Right lobe of liver (tissue), 6 donors: Measurements from ENCODE around the gene SH2B3. TPM values are rescaled to one million over a fixed set of nuclear protein-coding genes. Genes with fewer than 3 reads are reported as not detected.
"Not testable (repeated sequence)": the region's sequence is repeated elsewhere in the genome, so short reads cannot be mapped to it uniquely, and the experiment has no call there.

Experiments used
- ATAC-seq, 4 donors: fragments of 200-7000 bp; cut with Tn5 transposase; one replicate each; pipeline ENCODE4 v1.9.1; 2020; ENCODE audit warnings: mild to moderate bottlenecking in 4 of 4, moderate library complexity in 4 of 4
- DNase-seq, 3 donors: peaks; one replicate each; pipeline ENCODE4 v3.0.0-alpha.2; 2020
- H3K27ac ChIP-seq, 3 donors: fragments of 200-600 bp; one replicate each; pipeline ENCODE4 v1.8.0; 2022
- H3K27me3 ChIP-seq, 2 donors: fragments of 200-600 bp; one replicate each; pipeline ENCODE4 v1.8.0; 2022
- H3K36me3 ChIP-seq, 4 donors: fragments of 200-600 bp; sonication (generic) in 1 of 4; one replicate each; pipeline versions ENCODE4 v1.5.1 to v1.8.0; 2017 to 2022; ENCODE audit warnings: control low read depth in 1 of 4
- H3K4me1 ChIP-seq, 4 donors: fragments of 200-600 bp; sonication (generic) in 1 of 4; one replicate each; pipeline versions ENCODE4 v1.5.1 to v1.8.0; 2017 to 2022; ENCODE audit warnings: control low read depth in 1 of 4
- H3K4me3 ChIP-seq, 3 donors: fragments of 200-600 bp; one replicate each; pipeline ENCODE4 v1.8.0; 2022
- H3K9me3 ChIP-seq, 4 donors: fragments of 200-600 bp; sonication (generic) in 1 of 4; one replicate each; pipeline versions ENCODE4 v1.5.1 to v1.8.0; 2017 to 2022; ENCODE audit warnings: control low read depth in 1 of 4
- POLR2A ChIP-seq: fragments of 450-650 bp; IDR thresholded peaks from one replicate; pipeline ENCODE4 v1.6.1; 2017; ENCODE audit warnings: antibody characterized with exemption, mild to moderate bottlenecking
- WGBS: methylation state at CpG from one replicate; pipeline ENCODE4 v1.1.6; 2018; ENCODE audit warnings: low coverage, low lambda C conversion rate; ENCODE audit not compliant: insufficient coverage; ENCODE audit errors: missing lambda C conversion rate; 5-methylcytosine and 5-hydroxymethylcytosine counted together
- intact Hi-C, 2 donors: fragments of 100-400 bp; cut with DNase I; formaldehyde crosslinking; loops; one replicate each; pipeline versions ENCODE4 v1.11.2 to v1.14.1; 2022
- total RNA-seq, 6 experiments: library from RNA; depleted of rRNA in 2 of 6; stranded (reverse); fragments of >200 nt in 2 of 6; fragmentation: NEBNext Ultra II Directional in 3 of 6; extraction: Animal tissue kit (Norgen Biotek cat#: 25700) in 3 of 6; gene quantifications; one replicate each; pipeline versions ENCODE4 v1.1.0 to v1.2.4, GENCODE V29; 2016 to 2023
- TF ChIP-seq, protein P1 (sequence below), 4 donors: fragments of 200-600 bp in 3 of 4; fragments of 450-650 bp in 1 of 4; IDR thresholded peaks; one replicate each; pipeline versions ENCODE4 v1.5.1 to v1.8.0; 2016 to 2022; ENCODE audit warnings: antibody characterized with exemption in 4 of 4, mild to moderate bottlenecking in 2 of 4
- donor health status: DM: no; HTN: yes; CAD: no.
- donor health status: DM: no; HTN: no; CAD: no.
- donor health status: DM: no; HTN: no; CAD: no.
- donor health status: DM: no; HTN: yes; CAD: no.
- donor health status: DM: no; HTN: yes; CAD: no.

SH2B3 gene
- total RNA-seq, 6 experiments from 2014 or later, result 6.7 to 43.5 (median 17.0) TPM

GRCh38 chr12:111368788-111369495 lies 36.8 kb upstream of the SH2B3 start, which contains the start of gene PHETA1:
Gene PHETA1 (minus strand): TSS chr12:111369095. CDS start chr12:111363427, 5,668 bp downstream.
- no peaks in the 10 kb centered on the region for H3K36me3 ChIP-seq
- H3K27ac ChIP-seq, result peak within 1 kb of the TSS; percentile 28 to 58 (median 55)
- WGBS, result 0% methylated on average over 25 of the region's 72 CpGs
- DNase-seq (peak; percentile 95 to 97 (median 96)), ATAC-seq (peak; percentile 86 to 93 (median 88))
- H3K4me3 ChIP-seq, result peak within 1 kb of the TSS; percentile 82 to 90 (median 85)
- TF ChIP-seq, protein P1, sequence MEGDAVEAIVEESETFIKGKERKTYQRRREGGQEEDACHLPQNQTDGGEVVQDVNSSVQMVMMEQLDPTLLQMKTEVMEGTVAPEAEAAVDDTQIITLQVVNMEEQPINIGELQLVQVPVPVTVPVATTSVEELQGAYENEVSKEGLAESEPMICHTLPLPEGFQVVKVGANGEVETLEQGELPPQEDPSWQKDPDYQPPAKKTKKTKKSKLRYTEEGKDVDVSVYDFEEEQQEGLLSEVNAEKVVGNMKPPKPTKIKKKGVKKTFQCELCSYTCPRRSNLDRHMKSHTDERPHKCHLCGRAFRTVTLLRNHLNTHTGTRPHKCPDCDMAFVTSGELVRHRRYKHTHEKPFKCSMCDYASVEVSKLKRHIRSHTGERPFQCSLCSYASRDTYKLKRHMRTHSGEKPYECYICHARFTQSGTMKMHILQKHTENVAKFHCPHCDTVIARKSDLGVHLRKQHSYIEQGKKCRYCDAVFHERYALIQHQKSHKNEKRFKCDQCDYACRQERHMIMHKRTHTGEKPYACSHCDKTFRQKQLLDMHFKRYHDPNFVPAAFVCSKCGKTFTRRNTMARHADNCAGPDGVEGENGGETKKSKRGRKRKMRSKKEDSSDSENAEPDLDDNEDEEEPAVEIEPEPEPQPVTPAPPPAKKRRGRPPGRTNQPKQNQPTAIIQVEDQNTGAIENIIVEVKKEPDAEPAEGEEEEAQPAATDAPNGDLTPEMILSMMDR (IDR thresholded peaks at IDR 0.05), result peak in 2 of 4 donors; percentile 18 to 24
- TF ChIP-seq POLR2A, result peak; percentile 91
- intact Hi-C loops, result no loop called here
- no peaks in the 10 kb centered on the region for H3K27me3 ChIP-seq
- no peaks in the 10 kb centered on the region for H3K9me3 ChIP-seq
- H3K4me1 ChIP-seq, result peaks cover 0 to 23% (median 9%) of the 10 kb centered on the region in 4 donors

DNA sequence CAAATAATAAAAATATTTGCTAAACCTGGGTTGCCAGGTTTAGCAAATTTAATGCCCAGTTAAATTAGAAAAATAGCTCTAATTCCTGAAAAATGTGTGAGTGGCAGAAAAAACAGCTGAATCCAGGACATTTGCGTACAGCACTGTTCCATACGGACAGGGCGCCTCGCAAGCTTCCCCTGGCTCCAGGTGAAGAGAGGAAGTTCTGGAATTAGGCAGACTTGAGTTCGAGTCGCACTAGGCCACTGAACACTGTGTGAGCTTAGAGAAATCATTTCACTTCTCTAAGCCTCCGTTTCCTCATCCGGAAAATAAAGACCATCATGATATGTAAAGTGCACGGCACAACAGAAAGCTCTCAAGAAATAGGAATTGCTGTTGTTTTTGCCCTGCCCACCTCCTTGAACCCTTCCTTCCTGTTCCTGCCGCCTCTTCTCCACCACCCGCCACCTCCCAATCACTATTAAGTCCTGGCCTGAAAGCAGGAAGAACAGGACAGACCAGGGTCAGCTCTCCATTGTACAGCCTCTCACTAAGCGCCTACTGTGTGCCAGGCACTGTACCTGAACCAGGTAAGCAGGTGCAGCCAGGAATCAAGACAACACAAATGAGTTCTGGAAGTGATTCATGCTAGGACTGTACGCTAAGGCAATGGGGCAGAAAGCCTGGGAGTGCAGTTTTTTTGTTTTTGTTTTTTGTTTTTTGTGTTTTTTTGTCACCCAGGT lies 36.1 kb upstream of the SH2B3 start:
- no peak for ATAC-seq
- 56% methylated on average over 12 of the region's 13 CpGs for WGBS
- no peaks in the 10 kb centered on the region for H3K36me3 ChIP-seq
- TF ChIP-seq, protein P1 (IDR thresholded peaks at IDR 0.05), result no peak
- no peak for TF ChIP-seq POLR2A
- DNase-seq, result no peak
- H3K4me3 ChIP-seq, result peak overlapping the region; percentile 82 to 90 (median 85)
- peaks cover 0 to 17% (median 9%) of the 10 kb centered on the region in 4 donors for H3K4me1 ChIP-seq
- intact Hi-C loops, result no loop called here
- H3K27me3 ChIP-seq, result no peaks in the 10 kb centered on the region
- no peaks in the 10 kb centered on the region for H3K9me3 ChIP-seq
- peak overlapping the region in 1 of 3 donors; percentile 47 for H3K27ac ChIP-seq

GRCh38 chr12:111373231-111373630 lies 32.5 kb upstream of the SH2B3 start:
- DNase-seq, intact Hi-C loops: not testable (repeated sequence)
- 83% methylated on average over 1 of the region's 1 CpG for WGBS

GRCh38 chr12:111377440-111377839 lies 28.3 kb upstream of the SH2B3 start:
- Histone ChIP-seq H3K27ac (no peak overlapping the region), H3K27me3 (no peaks in the 10 kb centered on the region), H3K4me1 (no peaks in the 10 kb centered on the region), H3K9me3 (no peaks in the 10 kb centered on the region), H3K4me3 (no peak overlapping the region), H3K36me3 (no peaks in the 10 kb centered on the region)
- TF ChIP-seq, protein P1 (IDR thresholded peaks at IDR 0.05), result no peak
- TF ChIP-seq POLR2A, result no peak
- no peak for ATAC-seq
- intact Hi-C loops, result no loop called here
- no peak for DNase-seq
- 100% methylated on average over 1 of the region's 3 CpGs for WGBS

More at GRCh38 chr12:111373231-111373630, 32.5 kb upstream of the SH2B3 start:
- H3K36me3 ChIP-seq, H3K9me3 ChIP-seq, H3K27ac ChIP-seq, H3K4me1 ChIP-seq, H3K27me3 ChIP-seq, H3K4me3 ChIP-seq, ATAC-seq: not testable (repeated sequence)
